Smooth muscle cell (in vitro differentiated cells): ENCODE measurements around the gene APP. TPM values are rescaled to one million over a fixed set of nuclear protein-coding genes. Genes with fewer than 3 reads are reported as not detected.
A peak's percentile ranks its signal among the peaks of the same experiment; 100 is the strongest.

Experiments used
- DNase-seq: peaks from one replicate; lab custom pipeline; 2025; ENCODE audit not compliant: unreplicated experiment; lab: John Stamatoyannopoulos, UW
- H2AFZ ChIP-seq: fragments of 200-600 bp; sonication (generic); 2 replicates; pipeline ENCODE4 v1.6.0; 2016; ENCODE audit warnings: antibody characterized with exemption, low read depth, mild to moderate bottlenecking
- H3F3A ChIP-seq: fragments of 200-600 bp; sonication (generic); 2 replicates; pipeline ENCODE4 v1.6.0; 2017; ENCODE audit warnings: antibody characterized with exemption, low read depth
- H3K27ac ChIP-seq: fragments of 200-600 bp; sonication (generic); 2 replicates; pipeline ENCODE4 v1.5.1; 2016; ENCODE audit warnings: low read depth, mild to moderate bottlenecking
- H3K27me3 ChIP-seq: fragments of 200-600 bp; sonication (generic); 2 replicates; pipeline ENCODE4 v1.6.1; 2016; ENCODE audit warnings: low read depth, mild to moderate bottlenecking
- H3K36me3 ChIP-seq: fragments of 200-600 bp; sonication (generic); 2 replicates; pipeline ENCODE4 v1.5.1; 2016; ENCODE audit warnings: low read depth
- H3K4me1 ChIP-seq: fragments of 200-600 bp; sonication (generic); 2 replicates; pipeline ENCODE4 v1.5.1; 2016; ENCODE audit warnings: low read depth
- H3K4me2 ChIP-seq: fragments of 200-600 bp; sonication (generic); 2 replicates; pipeline ENCODE4 v1.6.0; 2016; ENCODE audit warnings: mild to moderate bottlenecking
- H3K4me3 ChIP-seq: fragments of 200-600 bp; sonication (generic); 2 replicates; pipeline ENCODE4 v1.5.1; 2016; ENCODE audit warnings: mild to moderate bottlenecking
- H3K79me2 ChIP-seq: fragments of 200-600 bp; sonication (generic); 2 replicates; pipeline ENCODE4 v1.6.0; 2016; ENCODE audit warnings: low read depth, mild to moderate bottlenecking
- H3K9ac ChIP-seq: fragments of 200-600 bp; sonication (generic); 2 replicates; pipeline ENCODE4 v1.6.0; 2016; ENCODE audit warnings: low read depth
- H3K9me3 ChIP-seq: fragments of 200-600 bp; sonication (generic); replicated peaks from 2 replicates; pipeline ENCODE4 v1.5.1; 2016; ENCODE audit warnings: low read depth
- H4K20me1 ChIP-seq: fragments of 200-600 bp; sonication (generic); 2 replicates; pipeline ENCODE4 v1.6.0; 2016; ENCODE audit warnings: low read depth
- CTCF ChIP-seq: fragments of 200-600 bp; sonication (generic); IDR thresholded peaks from 2 replicates; pipeline ENCODE4 v1.5.1; 2017; ENCODE audit warnings: borderline replicate concordance, mild to moderate bottlenecking, antibody characterized with exemption; ENCODE audit not compliant: insufficient read depth, poor library complexity, severe bottlenecking
- WGBS: methylation state at CpG from one replicate; pipeline ENCODE4 v1.1.7; 2016; ENCODE audit warnings: low lambda C conversion rate; 5-methylcytosine and 5-hydroxymethylcytosine counted together
- polyA plus RNA-seq: library from polyadenylated mRNA; unstranded; fragments of >200 nt; fragmentation: Nextera tagmentation; extraction: Ambion mirVana; gene quantifications from 2 replicates; pipeline ENCODE4 v1.2.1, GENCODE V29; 2016
- total RNA-seq: library from RNA; depleted of rRNA; stranded (reverse); fragments of >200 nt; gene quantifications from 2 replicates; pipeline ENCODE4 v1.2.3, GENCODE V29; 2014

The APP gene
- total and polyA plus RNA-seq, 2 experiments from 2014 or later: 65.3 to 459 TPM

DNA sequence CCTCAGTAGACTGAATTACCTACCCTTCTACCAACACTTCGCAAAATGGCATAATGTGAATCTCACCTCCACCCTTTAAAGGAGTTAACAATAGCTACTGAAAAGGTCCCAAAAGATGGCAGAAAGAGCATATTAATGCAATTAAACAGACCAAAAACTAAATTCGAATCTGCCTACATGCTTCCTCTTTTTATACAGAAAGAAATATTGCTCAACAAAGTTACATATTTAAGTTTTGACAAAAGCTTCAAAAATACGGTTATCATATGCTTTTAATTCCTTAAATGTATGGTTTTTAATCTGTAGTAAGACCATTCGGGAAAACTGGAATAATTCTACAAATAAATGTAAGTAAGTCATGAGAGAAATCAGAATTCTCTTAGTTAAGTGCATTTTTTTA, 2.2 kb downstream of the APP start:
- Histone ChIP-seq H3K4me1 (peaks cover 31% of the 10 kb centered on the region), H3K36me3 (no peaks in the 10 kb centered on the region), H3K4me2 (peak overlapping the region; percentile 86), H3K4me3 (peak overlapping the region; percentile 91), H3F3A (no peaks in the 10 kb centered on the region), H3K27me3 (no peaks in the 10 kb centered on the region), H3K9me3 (no peaks in the 10 kb centered on the region), H3K79me2 (peaks cover 70% of the 10 kb centered on the region), H4K20me1 (peaks cover 55% of the 10 kb centered on the region), H3K27ac (peak overlapping the region; percentile 8), H2AFZ (no peak overlapping the region), H3K9ac (no peak overlapping the region)
- TF ChIP-seq CTCF: no peak
- 36% methylated on average over 4 of the region's 4 CpGs for WGBS
- DNase-seq: no peak

DNA sequence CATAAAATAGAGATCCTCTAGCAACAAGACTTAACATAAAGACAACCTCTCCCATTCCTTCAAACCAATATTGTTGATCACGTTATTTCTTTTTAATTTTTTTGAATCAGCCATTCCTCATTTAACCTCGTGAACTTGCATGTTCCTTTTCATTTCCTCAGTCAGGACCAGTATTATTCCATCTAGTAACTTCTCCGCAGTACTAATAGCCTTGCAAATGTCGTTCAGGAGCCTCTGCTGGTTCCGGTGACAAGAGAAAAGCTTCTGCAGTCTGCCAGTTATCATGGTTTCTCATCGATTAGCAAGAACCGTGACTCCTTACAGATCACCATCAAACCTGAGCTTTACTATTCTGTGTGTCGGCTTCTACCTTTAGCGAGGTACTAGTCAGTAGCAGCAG, 3.0 kb downstream of the APP start:
- 15% methylated on average over 9 of the region's 9 CpGs for WGBS
- no peak for DNase-seq
- H4K20me1 ChIP-seq: peaks cover 63% of the 10 kb centered on the region
- peak overlapping the region; percentile 86 for H3K4me2 ChIP-seq
- H3K27ac ChIP-seq: peak overlapping the region; percentile 25
- no peaks in the 10 kb centered on the region for H3F3A ChIP-seq
- peak overlapping the region; percentile 91 for H3K4me3 ChIP-seq
- H3K9me3 ChIP-seq: no peaks in the 10 kb centered on the region
- H3K4me1 ChIP-seq: peaks cover 31% of the 10 kb centered on the region
- no peak for TF ChIP-seq CTCF
- H3K79me2 ChIP-seq: peaks cover 78% of the 10 kb centered on the region
- no peak overlapping the region for H2AFZ ChIP-seq
- no peaks in the 10 kb centered on the region for H3K36me3 ChIP-seq
- H3K9ac ChIP-seq: no peak overlapping the region
- no peaks in the 10 kb centered on the region for H3K27me3 ChIP-seq

- Histone ChIP-seq H3K4me1 (peaks cover 27% of the 10 kb centered on the region), H3K9ac (no peak overlapping the region), H4K20me1 (peaks cover 86% of the 10 kb centered on the region), H3K27me3 (no peaks in the 10 kb centered on the region), H2AFZ (no peak overlapping the region), H3K36me3 (no peaks in the 10 kb centered on the region), H3K79me2 (peaks cover 99% of the 10 kb centered on the region), H3F3A (no peaks in the 10 kb centered on the region), H3K27ac (peak overlapping the region; percentile 22), H3K9me3 (no peaks in the 10 kb centered on the region), H3K4me2 (peak overlapping the region; percentile 86), H3K4me3 (no peak overlapping the region)
- WGBS: 93% methylated on average over 5 of the region's 5 CpGs
- no peak for DNase-seq
- TF ChIP-seq CTCF: no peak
Measured at GRCh38 chr21:26165331-26165730, 5.2 kb downstream of the APP start.

DNA sequence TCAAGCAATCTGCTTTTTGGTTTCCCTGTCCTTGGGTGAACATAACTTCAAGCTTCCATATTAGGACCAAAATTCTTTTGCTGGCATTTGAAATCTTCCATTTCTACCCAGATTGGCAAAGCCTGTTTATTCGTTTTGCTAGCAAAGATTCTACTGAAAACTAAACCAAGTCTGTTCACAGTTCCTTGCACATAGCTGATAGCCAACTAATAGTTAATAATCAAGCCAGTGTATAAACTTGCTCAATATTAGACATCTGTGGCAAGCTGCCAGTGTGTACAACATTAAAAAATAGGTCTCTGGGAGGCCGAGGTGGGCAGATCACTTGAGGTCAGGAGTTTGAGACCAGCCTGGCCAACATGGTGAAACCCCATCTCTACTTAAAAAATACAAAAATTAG, 6.3 kb downstream of the APP start:
- H3K36me3 ChIP-seq: no peaks in the 10 kb centered on the region
- H3K4me3 ChIP-seq: no peak overlapping the region
- no peaks in the 10 kb centered on the region for H3K9me3 ChIP-seq
- H2AFZ ChIP-seq: no peak overlapping the region
- peaks cover 96% of the 10 kb centered on the region for H4K20me1 ChIP-seq
- peaks cover 27% of the 10 kb centered on the region for H3K4me1 ChIP-seq
- H3K4me2 ChIP-seq: no peak overlapping the region
- no peak for TF ChIP-seq CTCF
- peaks cover 100% of the 10 kb centered on the region for H3K79me2 ChIP-seq
- H3K27ac ChIP-seq: no peak overlapping the region
- H3K9ac ChIP-seq: no peak overlapping the region
- DNase-seq: no peak
- H3F3A ChIP-seq: no peaks in the 10 kb centered on the region
- no peaks in the 10 kb centered on the region for H3K27me3 ChIP-seq
- 82% methylated on average over 2 of the region's 2 CpGs for WGBS
